SJCRH30 (cell line): ENCODE data around the gene AMACR. TPM values are rescaled to one million over a fixed set of nuclear protein-coding genes. Genes with fewer than 3 reads are reported as not detected.

Experiments
- DNase-seq, 2 experiments: peaks; one replicate each; pipeline ENCODE4 v3.0.0-alpha.2; 2015 to 2020
- H3K27ac ChIP-seq: fragments of 250-450 bp; sonication (Bioruptor Pico); 2 replicates; pipeline ENCODE4 v1.5.1; 2020; ENCODE audit warnings: mild to moderate bottlenecking, moderate library complexity
- H3K27me3 ChIP-seq: fragments of 250-450 bp; sonication (Bioruptor Pico); 2 replicates; pipeline ENCODE4 v1.5.1; 2020; ENCODE audit warnings: mild to moderate bottlenecking, moderate library complexity
- H3K36me3 ChIP-seq: fragments of 250-450 bp; sonication (Bioruptor Pico); 2 replicates; pipeline ENCODE4 v1.5.1; 2020; ENCODE audit warnings: mild to moderate bottlenecking, moderate library complexity
- H3K4me1 ChIP-seq: fragments of 250-450 bp; sonication (Bioruptor Pico); 2 replicates; pipeline ENCODE4 v1.5.1; 2020; ENCODE audit warnings: mild to moderate bottlenecking, moderate library complexity
- H3K4me3 ChIP-seq: fragments of 250-450 bp; sonication (Bioruptor Pico); 2 replicates; pipeline ENCODE4 v1.5.1; 2020; ENCODE audit warnings: mild to moderate bottlenecking, moderate library complexity
- H3K9me3 ChIP-seq: fragments of 250-450 bp; sonication (Bioruptor Pico); replicated peaks from 2 replicates; pipeline ENCODE4 v1.5.1; 2020; ENCODE audit warnings: mild to moderate bottlenecking, moderate library complexity
- total RNA-seq: library from RNA; depleted of rRNA; stranded (reverse); fragments of >200 nt; shearing (Covaris generic); gene quantifications from 2 replicates; pipeline ENCODE4 v1.2.3, GENCODE V29; 2014; rRNA removed

AMACR gene
- 7.4 and 9.5 TPM in 2 replicates for total RNA-seq

DNA sequence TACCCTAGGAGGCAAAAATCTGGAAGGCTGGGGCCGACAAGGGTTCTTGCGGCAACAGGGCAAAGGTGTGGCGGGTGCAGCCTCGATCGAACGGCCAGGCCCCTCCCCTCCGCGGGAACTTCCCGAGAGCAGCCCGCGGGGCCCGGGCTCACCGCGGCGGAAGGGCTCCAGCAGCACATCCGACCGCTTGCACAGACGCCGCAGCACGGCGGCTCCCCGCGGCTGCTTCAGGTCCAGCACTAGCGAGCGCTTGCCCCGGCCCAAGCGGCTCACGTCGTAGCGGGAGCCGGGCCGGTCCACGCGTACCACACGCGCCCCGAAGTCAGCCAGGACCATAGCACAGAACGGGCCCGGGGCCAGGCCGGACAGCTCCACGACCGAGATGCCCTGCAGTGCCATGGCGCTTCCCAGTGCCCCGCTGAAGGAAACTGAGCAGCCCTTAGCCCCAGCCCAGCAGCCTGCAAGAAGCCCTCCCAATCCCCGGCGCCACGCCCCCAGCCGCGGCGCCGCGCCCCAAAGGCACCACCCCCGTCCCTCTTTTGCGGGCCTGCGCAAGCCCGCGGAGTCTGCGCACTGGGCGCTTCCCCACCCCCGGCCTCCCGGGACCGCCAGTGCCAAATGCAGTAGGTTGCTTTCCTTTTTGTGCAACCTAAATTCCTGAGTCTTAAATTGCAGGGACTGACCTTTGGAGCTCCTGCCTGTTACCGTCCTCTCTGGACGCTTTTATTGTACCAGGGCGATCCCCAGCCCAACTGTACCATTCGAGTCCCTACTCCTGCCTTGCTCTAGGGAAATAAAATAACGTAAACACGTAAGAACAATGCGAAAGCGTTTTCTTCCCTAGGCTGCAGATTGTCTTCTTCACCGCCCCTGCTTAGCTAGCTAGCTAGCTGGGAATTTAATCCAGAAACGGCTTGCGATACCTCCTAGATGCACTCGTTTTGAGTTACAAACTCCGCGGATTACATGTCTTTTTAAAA is at the start of gene AMACR:
AMACR (minus strand) TSS at position 430 of the 980 bp plus-strand sequence; CDS start at position 399, 31 bp downstream.
- peak within 1 kb of the TSS; percentile 73 for H3K4me3 ChIP-seq
- DNase-seq, result peak; percentile 96 to 97
- no peaks in the 10 kb centered on the region for H3K9me3 ChIP-seq
- no peaks in the 10 kb centered on the region for H3K27me3 ChIP-seq
- H3K4me1 ChIP-seq, result peaks cover 11% of the 10 kb centered on the region
- peak within 1 kb of the TSS; percentile 72 for H3K27ac ChIP-seq
- no peaks in the 10 kb centered on the region; the same call in 1 of the 2 replicates for H3K36me3 ChIP-seq

DNA sequence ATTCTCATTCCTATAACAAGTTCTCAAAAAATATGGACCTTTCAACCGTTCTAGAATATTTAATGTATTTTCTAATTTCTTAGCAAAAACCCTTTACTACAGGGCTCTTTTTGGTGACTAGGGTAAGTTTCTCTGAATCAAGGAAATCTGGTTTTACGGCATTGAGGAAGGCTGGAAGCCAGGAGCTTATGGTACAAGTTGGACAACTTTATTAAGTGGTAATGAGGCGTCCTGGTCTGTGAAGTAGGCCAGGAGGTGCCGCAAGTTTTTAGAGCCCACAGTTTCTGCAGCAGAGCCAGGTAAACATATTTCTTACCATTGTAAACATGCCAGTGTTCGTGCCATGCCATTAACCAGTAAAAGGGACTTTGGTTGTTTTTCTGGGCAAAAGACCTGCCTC is 49.7 kb upstream of the AMACR start:
- Histone ChIP-seq H3K4me3 (no peak overlapping the region), H3K36me3 (no peaks in the 10 kb centered on the region), H3K27ac (no peak overlapping the region), H3K27me3 (no peaks in the 10 kb centered on the region), H3K4me1 (peaks cover 32% of the 10 kb centered on the region), H3K9me3 (no peaks in the 10 kb centered on the region)
- no peak for DNase-seq

DNA sequence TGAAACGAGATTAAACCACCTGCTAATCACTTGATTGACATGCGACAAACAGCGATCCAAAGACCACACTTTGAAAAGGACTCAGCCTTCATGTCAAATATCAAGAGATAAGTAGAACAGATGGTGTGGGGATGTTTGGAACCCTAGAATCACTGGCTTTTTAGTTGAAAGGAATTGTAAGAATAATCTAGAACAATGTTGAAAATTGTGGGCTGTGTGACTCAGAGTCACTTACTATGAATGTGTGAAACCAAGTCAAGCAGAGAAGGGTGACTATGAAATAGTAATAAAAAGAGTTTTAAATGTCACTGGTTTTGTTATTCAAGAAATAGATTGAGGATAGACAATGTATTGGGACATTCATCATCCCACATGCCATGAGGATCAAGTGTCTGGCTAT is 49.3 kb upstream of the AMACR start:
- H3K4me3 ChIP-seq, result no peak overlapping the region
- no peaks in the 10 kb centered on the region for H3K9me3 ChIP-seq
- H3K4me1 ChIP-seq, result peaks cover 32% of the 10 kb centered on the region
- no peak for DNase-seq
- H3K27ac ChIP-seq, result no peak overlapping the region
- H3K36me3 ChIP-seq, result no peaks in the 10 kb centered on the region
- H3K27me3 ChIP-seq, result no peaks in the 10 kb centered on the region

DNA sequence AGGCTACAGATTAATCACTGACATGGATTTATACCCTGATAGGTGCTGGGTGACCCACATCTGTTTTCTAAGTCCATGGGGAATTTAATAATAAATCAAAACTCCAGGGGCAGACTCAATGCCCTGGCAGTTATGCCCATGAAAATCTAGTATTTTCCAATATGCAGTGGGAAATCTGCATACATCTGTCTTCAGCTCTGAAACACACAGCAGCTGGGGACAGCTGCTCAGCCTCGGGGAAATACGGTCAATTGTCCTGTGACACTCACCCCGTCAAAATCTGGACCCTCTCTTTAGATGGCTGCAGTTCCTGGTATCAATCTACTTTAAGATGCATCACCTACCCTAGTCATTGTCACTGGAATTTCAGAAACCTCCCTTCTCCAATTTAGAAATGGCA is 47.8 kb upstream of the AMACR start:
- no peaks in the 10 kb centered on the region for H3K27me3 ChIP-seq
- H3K4me3 ChIP-seq, result no peak overlapping the region
- peaks cover 32% of the 10 kb centered on the region for H3K4me1 ChIP-seq
- DNase-seq, result peak; percentile 36 to 67
- H3K27ac ChIP-seq, result peak overlapping the region; percentile 65
- H3K9me3 ChIP-seq, result no peaks in the 10 kb centered on the region
- H3K36me3 ChIP-seq, result no peaks in the 10 kb centered on the region

DNA sequence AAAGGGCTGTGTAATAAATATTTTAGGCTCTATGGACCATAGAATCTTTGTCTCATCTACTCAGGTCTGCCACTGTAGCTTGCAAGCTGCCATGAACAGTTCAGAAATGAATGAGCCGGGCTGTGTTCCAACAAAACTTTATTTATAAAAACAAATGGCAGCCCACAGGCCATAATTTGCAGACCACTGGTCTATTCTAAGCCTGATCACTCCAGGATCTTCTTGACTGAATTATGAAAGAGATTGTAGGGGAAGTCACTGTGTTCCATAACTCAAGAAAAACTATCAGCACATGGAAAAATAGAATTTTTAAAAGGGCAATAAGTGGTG is 46.5 kb upstream of the AMACR start:
- no peaks in the 10 kb centered on the region for H3K9me3 ChIP-seq
- no peaks in the 10 kb centered on the region for H3K27me3 ChIP-seq
- H3K4me3 ChIP-seq, result no peak overlapping the region
- no peak for DNase-seq
- peaks cover 32% of the 10 kb centered on the region for H3K4me1 ChIP-seq
- H3K27ac ChIP-seq, result peak overlapping the region; percentile 65
- H3K36me3 ChIP-seq, result no peaks in the 10 kb centered on the region

DNA sequence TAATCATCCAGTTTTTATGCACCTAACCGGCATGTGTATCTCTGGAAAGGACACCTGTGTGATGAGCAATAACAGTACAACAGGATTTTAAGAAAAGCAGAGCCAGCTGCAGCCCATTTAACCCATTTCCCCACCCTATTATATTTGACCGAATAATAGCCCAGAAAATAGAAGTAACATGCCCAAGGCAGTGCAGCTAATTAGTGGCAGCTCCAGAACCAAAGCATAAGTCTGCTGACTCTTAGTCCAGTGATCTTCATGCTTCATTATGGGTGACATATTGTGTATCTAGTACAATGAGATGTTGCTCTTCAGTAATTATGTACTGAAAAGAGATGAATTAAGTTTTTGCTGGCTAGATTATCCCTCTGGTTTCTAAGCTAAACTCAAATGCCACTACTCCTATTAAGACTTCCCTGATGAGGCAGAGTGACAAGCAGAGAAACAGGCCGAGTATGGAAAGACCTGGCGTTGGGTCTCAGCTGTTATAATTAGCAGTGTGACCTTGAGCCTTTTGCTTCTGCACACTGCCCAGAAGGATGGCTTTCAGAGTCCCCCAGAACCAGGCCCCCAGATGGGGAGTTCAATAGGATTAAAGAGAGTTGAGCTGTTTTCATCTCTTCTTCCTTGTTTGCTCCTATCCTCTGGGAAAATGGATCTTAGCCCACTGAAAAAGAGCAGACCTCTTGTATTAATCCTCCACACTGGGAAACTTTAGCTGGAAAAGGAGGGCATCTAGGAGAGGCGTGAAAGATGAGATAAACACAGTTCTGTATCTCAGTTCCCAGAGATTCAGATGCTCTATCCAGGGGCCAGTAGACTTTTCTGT is 45.9 kb upstream of the AMACR start:
- H3K36me3 ChIP-seq, result no peaks in the 10 kb centered on the region
- H3K27me3 ChIP-seq, result no peaks in the 10 kb centered on the region
- no peak overlapping the region for H3K4me3 ChIP-seq
- H3K4me1 ChIP-seq, result peaks cover 32% of the 10 kb centered on the region
- H3K9me3 ChIP-seq, result no peaks in the 10 kb centered on the region
- peak overlapping the region; percentile 65 for H3K27ac ChIP-seq
- DNase-seq, result peak in 1 of 2 experiments; percentile 28

DNA sequence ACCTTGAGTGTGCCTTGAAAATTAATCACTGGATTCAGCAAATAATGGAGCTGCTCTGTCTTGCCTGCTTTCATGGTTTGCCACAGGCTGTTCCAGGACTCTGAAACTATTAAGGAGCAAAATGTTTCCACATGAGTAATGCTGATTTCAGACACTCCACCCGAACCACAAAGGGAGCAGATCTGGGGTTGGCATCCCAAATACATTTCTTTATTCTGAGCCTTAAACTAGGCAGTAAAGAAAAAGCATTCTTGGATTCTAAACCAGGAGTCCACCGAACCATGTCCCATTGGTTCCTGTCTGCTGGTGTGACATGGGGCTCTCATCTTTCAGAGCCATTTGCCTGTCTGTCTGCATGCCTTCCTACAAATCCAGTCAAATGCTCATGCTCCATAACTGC is 45.3 kb upstream of the AMACR start:
- DNase-seq, result no peak
- H3K4me3 ChIP-seq, result no peak overlapping the region
- no peaks in the 10 kb centered on the region for H3K9me3 ChIP-seq
- H3K27ac ChIP-seq, result peak overlapping the region; percentile 65
- no peaks in the 10 kb centered on the region for H3K27me3 ChIP-seq
- peaks cover 32% of the 10 kb centered on the region for H3K4me1 ChIP-seq
- no peaks in the 10 kb centered on the region for H3K36me3 ChIP-seq

DNA sequence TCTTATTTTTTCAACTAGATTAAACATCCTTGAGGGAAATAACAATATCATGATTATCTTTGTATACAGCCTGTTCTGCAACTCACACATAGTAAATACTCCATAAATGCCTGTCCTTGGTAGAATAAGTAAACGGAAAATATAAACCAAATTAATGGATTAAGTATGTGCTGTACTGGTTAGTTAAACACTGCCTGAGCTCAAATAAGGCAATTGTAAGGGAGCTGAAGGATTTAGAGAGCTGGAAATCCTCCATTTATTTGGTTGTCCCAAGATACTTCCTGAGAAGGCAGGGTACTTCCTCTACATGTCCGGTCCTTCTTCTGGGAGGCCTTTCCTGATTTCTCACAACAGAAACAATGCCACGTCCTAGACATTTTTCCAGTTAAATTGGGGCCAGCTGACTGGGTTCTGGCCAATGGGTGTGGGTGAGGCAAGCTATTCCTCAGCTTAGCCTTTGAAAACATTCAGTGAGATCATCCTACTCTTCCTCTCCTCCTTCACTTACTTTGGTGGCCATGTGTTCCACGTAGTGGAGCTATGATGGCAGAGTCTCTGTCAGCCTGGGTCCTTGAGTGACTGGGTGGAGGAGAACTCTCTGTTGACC is 43.6 kb upstream of the AMACR start:
- no peaks in the 10 kb centered on the region for H3K27me3 ChIP-seq
- H3K9me3 ChIP-seq, result no peaks in the 10 kb centered on the region
- H3K36me3 ChIP-seq, result no peaks in the 10 kb centered on the region
- peaks cover 30% of the 10 kb centered on the region for H3K4me1 ChIP-seq
- H3K4me3 ChIP-seq, result no peak overlapping the region
- no peak overlapping the region for H3K27ac ChIP-seq
- DNase-seq, result no peak

DNA sequence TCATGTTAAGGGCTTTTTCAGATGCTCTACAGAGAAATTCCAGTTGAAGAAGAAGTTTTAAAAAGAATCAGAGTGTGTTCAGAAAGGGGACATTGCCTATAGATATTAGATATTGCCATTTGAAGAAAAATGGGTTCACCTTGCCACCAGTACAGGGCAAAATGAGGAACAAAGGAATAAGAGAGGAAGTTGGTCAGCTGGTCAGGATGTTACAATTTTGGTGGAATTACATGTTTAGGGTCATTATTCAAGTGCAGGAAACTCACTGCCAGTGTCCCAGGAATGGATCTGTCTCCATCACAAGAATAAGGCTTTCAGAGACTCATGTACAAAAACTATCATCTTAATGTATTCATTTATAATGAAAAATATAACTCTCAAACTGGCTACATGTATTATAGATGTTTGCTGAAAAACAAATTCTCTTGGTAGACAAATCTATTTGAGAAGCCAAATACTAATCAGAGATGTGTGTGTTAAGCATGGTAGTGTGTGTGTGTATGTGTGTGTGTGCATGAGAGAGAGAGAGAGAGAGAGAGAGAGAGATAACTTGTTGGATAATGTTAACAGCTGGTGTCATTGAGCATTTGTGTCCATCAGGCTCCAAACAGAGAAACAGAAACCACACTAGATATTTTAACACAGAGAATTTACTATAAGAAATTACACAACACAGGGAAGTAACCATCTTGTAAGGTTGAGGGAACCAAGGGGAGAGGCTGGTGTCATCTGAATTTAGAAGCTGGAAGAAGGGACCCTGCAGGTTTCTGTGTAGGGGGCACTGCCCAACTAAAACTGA is 40.1 kb upstream of the AMACR start:
- no peaks in the 10 kb centered on the region for H3K27me3 ChIP-seq
- H3K36me3 ChIP-seq, result no peaks in the 10 kb centered on the region
- peaks cover 8% of the 10 kb centered on the region for H3K4me1 ChIP-seq
- H3K4me3 ChIP-seq, result no peak overlapping the region
- H3K27ac ChIP-seq, result no peak overlapping the region
- no peak for DNase-seq
- no peaks in the 10 kb centered on the region for H3K9me3 ChIP-seq

DNA sequence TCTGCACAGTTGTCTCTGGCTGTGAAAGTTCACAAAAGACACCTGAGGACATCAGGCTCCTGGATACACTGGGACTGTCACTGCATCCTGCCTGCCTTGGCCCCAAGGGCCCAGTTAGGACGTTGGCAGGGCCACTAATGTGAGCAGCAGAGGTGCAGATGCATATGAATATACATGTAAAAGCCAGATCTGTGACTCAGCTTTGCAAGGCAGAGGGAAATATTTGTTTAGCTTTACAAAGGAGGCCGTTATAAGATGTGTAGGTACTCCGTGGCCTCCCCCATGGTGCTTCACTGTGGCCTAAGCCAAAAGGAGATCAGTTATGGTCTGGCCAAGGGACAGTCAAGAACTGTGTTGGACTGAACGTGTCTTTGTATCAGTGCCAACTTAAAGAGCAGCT is 39.3 kb upstream of the AMACR start:
- Histone ChIP-seq H3K27me3 (no peaks in the 10 kb centered on the region), H3K9me3 (no peaks in the 10 kb centered on the region), H3K4me3 (no peak overlapping the region), H3K36me3 (no peaks in the 10 kb centered on the region), H3K27ac (no peak overlapping the region), H3K4me1 (peaks cover 16% of the 10 kb centered on the region)
- DNase-seq, result no peak

DNA sequence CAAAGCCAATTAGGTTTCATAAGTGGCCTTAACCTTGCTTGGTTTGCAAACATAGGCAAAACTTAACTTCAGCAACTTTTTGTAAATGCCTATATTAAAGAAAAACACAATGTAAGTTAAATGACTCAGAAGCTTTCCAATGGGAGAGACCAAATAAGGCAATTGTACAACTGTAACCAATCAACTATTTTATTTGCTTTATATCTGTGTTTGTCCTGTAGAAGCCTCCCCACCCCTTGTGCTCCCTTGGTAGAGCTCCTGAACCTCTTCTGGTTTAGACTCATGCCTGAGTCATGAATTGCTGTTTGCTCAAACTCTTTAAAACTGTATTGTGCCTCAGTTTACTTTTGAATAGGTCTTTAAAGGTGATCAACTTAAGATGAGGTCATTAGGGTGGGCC is 38.1 kb upstream of the AMACR start:
- Histone ChIP-seq H3K27me3 (no peaks in the 10 kb centered on the region), H3K4me3 (no peak overlapping the region), H3K4me1 (peaks cover 23% of the 10 kb centered on the region), H3K36me3 (no peaks in the 10 kb centered on the region), H3K9me3 (no peaks in the 10 kb centered on the region), H3K27ac (no peak overlapping the region)
- DNase-seq, result no peak

DNA sequence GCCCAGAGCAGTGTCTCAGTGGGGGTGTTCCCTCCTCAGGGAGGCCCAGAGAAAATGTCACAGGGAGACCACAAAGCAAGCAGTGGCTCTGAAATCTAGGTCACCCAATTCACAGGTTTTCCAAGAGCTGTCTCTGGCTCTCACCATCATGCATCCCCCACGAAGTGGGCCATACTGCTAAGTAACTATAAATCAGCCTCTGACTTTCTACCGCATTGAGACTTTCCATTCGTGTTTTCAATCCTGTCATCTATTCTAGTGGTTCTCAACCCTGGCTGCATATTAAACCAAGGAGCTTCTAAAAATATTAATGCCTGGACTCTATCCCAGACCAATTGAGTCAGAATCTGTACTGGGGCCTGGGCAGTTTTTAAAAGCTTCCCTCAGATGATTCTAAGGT is 37.2 kb upstream of the AMACR start:
- Histone ChIP-seq H3K36me3 (no peaks in the 10 kb centered on the region), H3K27me3 (no peaks in the 10 kb centered on the region), H3K4me3 (no peak overlapping the region), H3K27ac (no peak overlapping the region), H3K9me3 (no peaks in the 10 kb centered on the region), H3K4me1 (peaks cover 30% of the 10 kb centered on the region)
- DNase-seq, result no peak

DNA sequence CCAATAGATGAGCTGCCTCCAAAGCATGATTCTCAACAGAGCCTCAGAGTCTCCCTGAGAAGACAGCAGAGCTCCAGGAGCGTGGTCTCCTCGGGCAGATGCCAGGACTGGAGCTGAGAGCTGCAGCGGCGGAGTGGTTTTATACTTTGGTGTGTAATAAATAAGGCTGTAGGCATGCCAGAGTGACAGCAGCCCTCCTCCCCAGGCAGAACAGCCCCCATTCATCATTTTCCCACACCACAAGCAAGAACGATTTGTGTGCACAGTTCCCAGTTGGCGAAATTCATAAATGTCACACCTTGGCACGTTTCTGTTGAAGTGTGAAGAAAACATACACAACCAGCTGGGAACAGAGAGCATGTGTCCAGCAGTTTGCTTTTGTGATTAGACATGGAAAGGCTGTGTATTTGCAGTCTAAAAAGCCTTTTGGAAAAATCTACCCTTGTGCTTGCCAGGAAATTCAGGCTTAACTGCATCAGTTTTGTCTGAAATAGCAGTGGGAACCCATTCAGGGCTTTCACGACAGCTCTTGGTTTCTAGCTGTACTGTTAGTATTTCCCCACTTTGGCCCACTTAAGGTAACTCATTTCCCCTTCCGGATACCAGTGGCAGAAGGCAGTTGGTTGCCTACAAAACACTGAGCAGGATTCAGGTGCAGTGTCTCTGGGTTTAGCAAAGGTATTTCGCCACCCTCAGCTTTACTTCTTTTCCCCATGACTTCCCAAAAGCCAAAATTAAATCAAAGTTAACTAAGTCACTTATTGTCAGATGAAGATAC is 35.4 kb upstream of the AMACR start, which contains the start of gene C1QTNF3:
C1QTNF3 (minus strand) TSS at position 115 of the 778 bp plus-strand sequence; CDS start at position 27, 88 bp downstream.
- Histone ChIP-seq H3K4me1 (peaks cover 34% of the 10 kb centered on the region), H3K4me3 (peak within 1 kb of the TSS; percentile 28), H3K27ac (peak within 1 kb of the TSS; percentile 57), H3K36me3 (no peaks in the 10 kb centered on the region), H3K27me3 (no peaks in the 10 kb centered on the region), H3K9me3 (no peaks in the 10 kb centered on the region)
- DNase-seq, result peak; percentile 64 to 73
